OCI-LY7 (cell line): ENCODE measurements around the gene SLC25A14.

Experiments
- EZH2phosphoT487 ChIP-seq: fragments of 200-600 bp; sonication (generic); IDR thresholded peaks from 2 replicates; pipeline ENCODE4 v1.6.1; 2018; ENCODE audit warnings: low read depth, borderline replicate concordance, mild to moderate bottlenecking, mixed run types, antibody characterized with exemption, low read length, moderate library complexity, mixed read lengths
- TF ChIP-seq, protein P1 (sequence below): fragments of 200-600 bp; sonication (generic); conservative IDR thresholded peaks from 2 replicates; pipeline ENCODE4 v1.5.1; 2014; ENCODE audit warnings: mild to moderate bottlenecking, antibody characterized with exemption, low read length, moderate library complexity, mixed read lengths

DNA sequence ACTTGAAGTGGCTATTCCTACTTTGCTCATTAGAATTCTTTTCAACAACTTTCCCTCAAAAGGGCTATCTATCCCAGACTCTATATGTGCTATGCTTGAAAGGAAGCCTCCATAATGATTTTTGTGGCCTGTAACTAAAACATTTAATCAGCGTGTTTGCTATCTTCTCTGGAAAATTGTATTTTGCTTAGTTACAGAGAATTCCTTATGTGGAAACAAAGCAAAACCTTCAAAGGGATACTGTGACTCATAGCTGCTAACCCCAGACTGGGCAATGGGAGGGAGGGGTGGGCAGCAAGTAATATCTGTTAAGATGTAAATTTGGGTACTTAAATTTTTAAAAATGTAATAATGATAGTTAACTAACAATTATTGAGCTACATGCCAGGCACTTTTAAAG is 3.7 kb downstream of the SLC25A14 start:
- TF ChIP-seq, protein P1, sequence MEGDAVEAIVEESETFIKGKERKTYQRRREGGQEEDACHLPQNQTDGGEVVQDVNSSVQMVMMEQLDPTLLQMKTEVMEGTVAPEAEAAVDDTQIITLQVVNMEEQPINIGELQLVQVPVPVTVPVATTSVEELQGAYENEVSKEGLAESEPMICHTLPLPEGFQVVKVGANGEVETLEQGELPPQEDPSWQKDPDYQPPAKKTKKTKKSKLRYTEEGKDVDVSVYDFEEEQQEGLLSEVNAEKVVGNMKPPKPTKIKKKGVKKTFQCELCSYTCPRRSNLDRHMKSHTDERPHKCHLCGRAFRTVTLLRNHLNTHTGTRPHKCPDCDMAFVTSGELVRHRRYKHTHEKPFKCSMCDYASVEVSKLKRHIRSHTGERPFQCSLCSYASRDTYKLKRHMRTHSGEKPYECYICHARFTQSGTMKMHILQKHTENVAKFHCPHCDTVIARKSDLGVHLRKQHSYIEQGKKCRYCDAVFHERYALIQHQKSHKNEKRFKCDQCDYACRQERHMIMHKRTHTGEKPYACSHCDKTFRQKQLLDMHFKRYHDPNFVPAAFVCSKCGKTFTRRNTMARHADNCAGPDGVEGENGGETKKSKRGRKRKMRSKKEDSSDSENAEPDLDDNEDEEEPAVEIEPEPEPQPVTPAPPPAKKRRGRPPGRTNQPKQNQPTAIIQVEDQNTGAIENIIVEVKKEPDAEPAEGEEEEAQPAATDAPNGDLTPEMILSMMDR = no peak
- TF ChIP-seq EZH2phosphoT487 = no peak
